Fibroblast of the aortic adventitia (primary cell): ENCODE data around the gene ZNF277. TPM values are rescaled to one million over a fixed set of nuclear protein-coding genes. Genes with fewer than 3 reads are reported as not detected.
"Not testable (repeated sequence)": the region's sequence is repeated elsewhere in the genome, so short reads cannot be mapped to it uniquely, and the experiment has no call there.

ENCODE experiments used
- DNase-seq: peaks from one replicate; pipeline ENCODE4 v3.0.0-alpha.2; 2010; ENCODE audit warnings: low read depth
- H3K4me3 ChIP-seq: 2 replicates; pipeline ENCODE4 v1.5.1; 2011; ENCODE audit warnings: low read depth, mild to moderate bottlenecking, control low read depth, low read length, moderate library complexity
- total RNA-seq: library from RNA; depleted of rRNA; stranded (reverse); fragments of >200 nt; gene quantifications from 2 replicates; pipeline ENCODE4 v1.2.3, GENCODE V29; 2012; ENCODE audit warnings: low replicate concordance
- TF ChIP-seq, protein P1 (sequence below): IDR thresholded peaks from 2 replicates; pipeline ENCODE4 v1.5.1; 2011; ENCODE audit warnings: mild to moderate bottlenecking, low read length, control low read depth, inconsistent platforms; ENCODE audit not compliant: insufficient read depth

ZNF277 gene
- total RNA-seq, 1 donor: 41.4 TPM

DNA sequence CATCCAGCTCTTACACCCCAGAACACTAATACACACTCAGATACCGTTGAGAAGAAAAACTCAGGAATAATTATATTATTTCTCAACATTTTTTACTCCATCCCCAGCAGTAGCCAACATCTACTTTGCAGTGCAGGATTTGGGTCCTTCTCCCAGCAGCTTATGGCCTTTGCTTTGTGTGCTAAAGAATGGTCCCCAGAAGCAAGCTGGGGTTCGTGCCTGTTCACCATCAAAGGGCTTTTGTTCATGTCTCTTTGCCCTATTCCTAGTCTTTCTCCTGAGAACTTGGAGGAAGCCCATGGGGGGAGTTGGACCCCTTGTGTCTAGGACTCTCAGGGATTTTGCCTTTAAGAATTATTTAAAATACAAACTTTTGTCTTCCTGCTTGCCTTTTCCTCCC, 100.4 kb downstream of the ZNF277 start:
- H3K4me3 ChIP-seq: no peak overlapping the region
- TF ChIP-seq, protein P1, sequence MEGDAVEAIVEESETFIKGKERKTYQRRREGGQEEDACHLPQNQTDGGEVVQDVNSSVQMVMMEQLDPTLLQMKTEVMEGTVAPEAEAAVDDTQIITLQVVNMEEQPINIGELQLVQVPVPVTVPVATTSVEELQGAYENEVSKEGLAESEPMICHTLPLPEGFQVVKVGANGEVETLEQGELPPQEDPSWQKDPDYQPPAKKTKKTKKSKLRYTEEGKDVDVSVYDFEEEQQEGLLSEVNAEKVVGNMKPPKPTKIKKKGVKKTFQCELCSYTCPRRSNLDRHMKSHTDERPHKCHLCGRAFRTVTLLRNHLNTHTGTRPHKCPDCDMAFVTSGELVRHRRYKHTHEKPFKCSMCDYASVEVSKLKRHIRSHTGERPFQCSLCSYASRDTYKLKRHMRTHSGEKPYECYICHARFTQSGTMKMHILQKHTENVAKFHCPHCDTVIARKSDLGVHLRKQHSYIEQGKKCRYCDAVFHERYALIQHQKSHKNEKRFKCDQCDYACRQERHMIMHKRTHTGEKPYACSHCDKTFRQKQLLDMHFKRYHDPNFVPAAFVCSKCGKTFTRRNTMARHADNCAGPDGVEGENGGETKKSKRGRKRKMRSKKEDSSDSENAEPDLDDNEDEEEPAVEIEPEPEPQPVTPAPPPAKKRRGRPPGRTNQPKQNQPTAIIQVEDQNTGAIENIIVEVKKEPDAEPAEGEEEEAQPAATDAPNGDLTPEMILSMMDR: no peak
- DNase-seq: no peak

DNA sequence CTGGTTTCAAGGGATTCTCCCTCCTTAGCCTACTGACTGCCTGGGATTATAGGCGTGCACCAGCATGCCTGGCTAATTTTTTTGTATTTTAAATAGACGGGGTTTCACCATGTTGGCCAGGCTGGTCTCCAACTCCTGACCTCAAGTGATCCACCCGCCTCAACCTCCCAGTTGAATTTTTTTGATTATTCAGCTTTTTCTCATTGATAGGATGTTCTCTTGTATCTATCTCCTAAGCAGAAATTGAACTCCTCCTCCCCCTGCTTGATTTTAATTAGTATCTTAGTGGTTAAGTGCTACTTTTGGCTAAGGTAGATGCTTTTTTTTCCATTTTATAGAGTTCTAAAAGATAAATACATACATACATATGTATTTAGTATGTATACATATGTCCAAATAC, 101.0 kb downstream of the ZNF277 start:
- TF ChIP-seq, protein P1: no peak
- no peak for DNase-seq
- H3K4me3 ChIP-seq: no peak overlapping the region

DNA sequence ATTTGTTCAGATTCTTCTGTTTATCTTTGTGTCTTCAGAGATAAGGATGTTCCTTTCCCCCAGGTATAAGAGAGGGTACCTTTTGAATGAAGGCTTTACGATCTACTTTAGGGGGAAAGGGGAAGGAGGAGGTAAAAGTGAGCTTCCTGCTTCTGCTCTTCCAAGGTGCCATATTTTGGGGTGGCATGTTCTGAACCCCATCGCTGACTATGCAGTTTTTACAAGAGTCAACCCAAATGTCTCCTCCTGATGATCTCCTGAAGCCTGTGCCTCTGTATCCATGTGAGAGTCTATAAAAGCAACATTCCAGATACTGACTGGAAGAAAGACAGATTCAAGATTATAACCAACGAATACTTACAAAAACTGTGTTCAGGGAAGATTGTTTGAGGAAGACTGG, 102.5 kb downstream of the ZNF277 start:
- TF ChIP-seq, protein P1: no peak

DNA sequence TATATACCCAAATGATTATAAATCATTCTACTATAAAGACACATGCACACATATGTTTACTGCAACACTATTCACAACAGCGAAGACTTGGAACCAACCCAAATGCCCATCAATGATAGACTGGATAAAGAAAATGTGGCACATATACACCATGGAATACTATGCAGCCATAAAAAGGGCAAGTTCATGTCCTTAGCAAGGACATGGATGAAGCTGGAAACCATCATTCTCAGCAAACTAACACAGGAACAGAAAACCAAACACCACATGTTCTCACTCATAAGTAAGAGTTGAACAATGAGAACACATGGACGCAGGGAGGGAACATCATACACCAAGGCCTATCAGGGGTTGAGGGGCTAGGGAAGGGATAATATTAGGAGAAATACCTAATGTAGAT, 110.3 kb downstream of the ZNF277 start:
- not testable (repeated sequence) for H3K4me3 ChIP-seq, DNase-seq

More for the DNA sequence above, 102.5 kb downstream of the ZNF277 start:
- no peak overlapping the region for H3K4me3 ChIP-seq
- DNase-seq: no peak

DNA sequence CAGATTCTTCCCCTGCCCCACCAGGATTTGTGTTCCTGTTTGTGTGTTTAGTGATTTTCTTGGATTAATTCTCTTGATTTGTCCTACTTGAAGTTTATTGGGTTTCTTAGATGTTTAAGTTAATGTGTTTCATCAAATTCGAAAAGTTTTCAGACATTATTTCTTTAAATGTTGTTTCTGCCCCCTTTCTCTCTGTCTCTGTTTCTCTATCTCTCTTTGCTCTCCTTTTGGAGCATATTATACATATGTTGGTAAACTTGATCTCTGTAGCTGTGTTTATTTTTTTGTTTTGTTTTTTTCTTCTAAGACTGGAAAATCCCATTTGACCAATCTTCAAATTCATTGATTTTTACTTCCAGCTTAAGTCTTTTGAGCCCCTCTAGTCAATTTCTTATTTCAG, 115.6 kb downstream of the ZNF277 start:
- no peak overlapping the region for H3K4me3 ChIP-seq
- TF ChIP-seq, protein P1: no peak
- DNase-seq: no peak

DNA sequence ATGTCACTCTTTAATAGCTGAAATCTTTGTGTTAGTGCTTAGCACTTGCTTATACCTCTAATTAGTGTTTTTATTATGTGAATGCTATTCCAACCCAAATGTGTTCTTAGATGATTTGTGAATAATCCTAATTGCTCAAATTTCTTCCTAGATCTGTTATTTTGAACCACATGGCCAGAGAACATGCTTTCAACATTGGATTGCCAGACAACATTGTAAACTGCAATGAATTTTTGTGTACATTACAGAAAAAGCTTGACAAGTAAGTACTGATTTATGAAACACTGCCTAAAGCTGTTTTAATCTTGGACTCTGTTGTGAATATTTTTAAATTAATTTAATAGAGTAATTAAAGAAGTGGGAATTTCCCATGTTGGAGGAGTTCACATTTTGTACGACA, 121.1 kb downstream of the ZNF277 start:
- DNase-seq: no peak
- TF ChIP-seq, protein P1: no peak
- no peak overlapping the region for H3K4me3 ChIP-seq

DNA sequence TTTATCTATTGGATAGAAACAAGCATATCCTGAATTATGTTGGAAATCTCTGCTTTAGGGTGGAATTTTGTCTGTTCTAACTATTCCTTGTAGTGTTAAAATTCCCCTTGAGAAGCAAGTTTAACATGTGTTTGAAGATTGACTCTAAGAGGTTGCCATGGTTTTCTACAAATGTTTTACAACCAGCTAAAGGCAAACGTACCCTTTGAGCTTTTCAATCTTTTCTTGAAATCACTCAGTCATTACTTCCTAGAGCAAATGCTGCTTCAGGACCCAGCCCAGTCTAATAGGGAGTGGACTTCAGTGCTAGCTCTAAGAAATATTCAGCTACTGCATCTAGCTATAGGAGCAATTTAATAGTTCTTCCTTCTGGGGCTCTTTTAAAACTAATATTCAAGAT, 125.0 kb downstream of the ZNF277 start:
- no peak for DNase-seq
- TF ChIP-seq, protein P1: no peak
- no peak overlapping the region for H3K4me3 ChIP-seq

DNA sequence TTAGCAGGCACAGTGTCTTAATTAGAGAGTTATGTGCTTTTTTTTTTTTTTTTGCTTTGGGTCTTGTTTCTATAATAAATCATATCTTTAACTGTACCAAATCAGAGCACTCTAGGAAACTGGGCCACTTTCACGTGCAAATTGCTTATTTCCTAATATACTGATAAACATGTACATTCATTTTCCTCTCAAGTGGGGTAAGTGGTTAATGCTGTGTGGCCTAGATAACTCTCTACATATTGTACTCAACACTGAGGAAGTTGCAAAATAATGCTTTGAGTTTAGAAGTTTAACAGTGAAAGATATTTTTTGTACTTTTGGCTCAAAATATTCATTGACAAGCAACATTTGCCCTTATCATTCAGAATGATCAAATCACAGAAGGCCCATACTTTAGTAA, 127.9 kb downstream of the ZNF277 start:
- no peak overlapping the region for H3K4me3 ChIP-seq
- TF ChIP-seq, protein P1: no peak
- DNase-seq: no peak
